NCI-H1092 (cell line): ENCODE results near the gene PDXK.
A peak's percentile ranks its signal among the peaks of the same experiment; 100 is the strongest.

Experiments used
- DNase-seq: peaks from one replicate; lab custom pipeline; 2025; lab: John Stamatoyannopoulos, UW

Gene PDXK

GRCh38 chr21:43764576-43765495 lies 45.9 kb downstream of the PDXK start:
- DNase-seq, result no peak

DNA sequence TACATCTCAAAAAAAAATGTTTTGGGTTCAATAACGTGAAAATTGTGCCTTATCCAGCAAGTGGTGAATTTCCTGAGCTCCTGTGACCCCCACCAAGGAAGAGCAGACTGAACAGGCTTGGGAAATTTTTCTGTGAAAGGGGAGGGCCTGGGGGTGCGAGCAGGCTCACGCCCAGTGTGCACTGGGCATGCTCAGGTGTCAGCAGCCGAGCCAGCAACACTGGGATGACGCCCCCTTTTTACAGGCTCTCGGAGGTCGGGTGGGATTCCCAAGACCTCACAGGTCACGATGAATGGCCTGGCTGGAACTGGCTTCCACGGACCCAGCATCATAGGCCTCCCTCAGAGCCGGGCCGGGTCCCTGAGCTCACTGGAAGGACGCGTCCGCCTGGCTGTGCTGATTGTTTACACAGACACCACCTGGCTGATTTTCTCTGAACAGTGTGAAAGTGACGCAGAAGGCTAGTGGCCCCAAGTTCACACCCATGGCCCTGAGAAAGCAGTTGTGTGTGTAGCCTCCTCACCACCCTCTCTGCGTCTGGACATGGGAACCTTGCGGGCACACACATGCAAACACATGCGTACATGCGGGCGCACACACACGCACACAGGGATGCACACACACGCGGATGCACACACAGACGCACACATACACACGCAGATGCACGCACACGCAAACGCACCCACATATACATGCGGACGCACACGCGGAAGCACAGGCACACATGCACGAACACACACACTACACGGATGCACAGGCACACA lies 48.0 kb downstream of the PDXK start:
- no peak for DNase-seq

DNA sequence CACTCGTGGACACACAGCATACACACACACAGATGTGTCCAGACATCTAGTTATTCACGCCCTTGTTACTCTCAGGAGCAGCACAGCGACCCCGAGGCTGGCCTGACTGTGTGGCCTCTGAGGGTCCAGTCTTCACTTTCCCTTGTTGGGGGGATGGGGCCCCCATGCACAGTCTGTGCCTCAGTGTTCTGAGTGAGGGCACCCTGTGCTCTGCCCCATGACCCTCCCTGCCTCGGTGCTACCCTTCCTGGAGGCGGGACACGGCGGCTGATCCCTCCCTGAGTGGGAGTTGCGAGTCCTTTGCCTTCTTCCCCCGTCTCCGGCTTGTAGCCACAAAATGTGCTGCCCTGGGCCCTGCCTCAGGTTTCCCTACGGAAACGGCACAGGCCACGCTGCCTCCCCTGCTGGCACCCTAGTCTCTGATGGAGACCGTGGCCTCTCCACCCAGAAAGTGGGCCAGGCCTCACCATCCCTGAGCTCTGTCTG lies 48.6 kb downstream of the PDXK start:
- DNase-seq, result no peak

- no peak for DNase-seq
Observed at GRCh38 chr21:43767984-43768867, 49.3 kb downstream of the PDXK start.

- no peak for DNase-seq
Observed at GRCh38 chr21:43768868-43769167, 49.9 kb downstream of the PDXK start.

GRCh38 chr21:43769325-43769958 lies 50.5 kb downstream of the PDXK start:
- DNase-seq, result no peak

DNA sequence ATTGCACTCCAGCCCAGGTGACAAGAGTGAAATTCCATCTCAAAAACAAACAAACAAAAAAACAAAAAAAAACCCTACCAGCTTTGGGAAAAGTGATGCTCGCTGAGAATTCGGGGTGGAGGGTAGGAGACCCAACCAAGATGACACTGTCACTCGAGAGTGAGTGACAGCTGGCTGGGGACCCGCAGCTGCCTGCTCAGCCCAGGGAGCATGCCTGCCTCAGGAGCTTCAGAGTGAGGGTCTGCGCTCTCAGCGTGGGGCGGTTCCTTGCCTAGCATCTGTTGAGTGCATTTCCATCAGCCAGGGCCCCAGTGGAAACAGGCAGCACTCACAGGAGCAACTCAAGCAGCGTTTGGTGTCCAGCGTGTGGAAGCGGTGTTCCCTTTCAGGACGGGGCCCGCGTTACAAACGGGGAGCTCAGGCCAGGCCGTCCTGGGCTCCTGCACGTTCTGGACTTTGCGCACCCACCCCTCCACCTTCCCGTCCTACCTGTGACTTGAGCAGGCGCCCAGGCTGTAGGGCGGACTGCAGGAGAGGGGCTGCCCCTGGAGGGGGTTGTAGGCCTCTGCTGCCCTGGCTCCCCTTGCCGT lies 51.2 kb downstream of the PDXK start:
- DNase-seq, result no peak

GRCh38 chr21:43771199-43771675 lies 52.3 kb downstream of the PDXK start:
- no peak for DNase-seq

- no peak for DNase-seq
Observed at GRCh38 chr21:43771698-43772424, 52.9 kb downstream of the PDXK start.

DNA sequence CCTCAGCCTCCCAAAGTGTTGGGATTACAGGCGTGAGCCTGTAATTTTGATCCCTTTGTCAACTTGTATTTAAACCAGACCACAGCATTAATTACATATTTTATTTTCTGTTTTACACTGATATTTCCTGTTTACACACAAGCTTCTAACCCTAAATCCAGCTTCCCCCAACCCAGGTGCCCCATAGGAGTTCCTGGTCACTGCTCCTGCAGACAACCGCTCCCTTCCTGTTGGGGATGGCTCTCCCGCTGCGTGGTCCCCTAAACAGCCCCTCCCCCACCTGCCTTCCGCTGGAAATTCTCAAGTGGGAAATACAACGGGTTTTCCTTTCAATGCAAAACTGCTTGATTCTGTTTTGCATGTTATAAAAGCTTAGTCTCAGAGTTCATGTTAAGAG lies 53.5 kb downstream of the PDXK start:
- DNase-seq, result no peak

DNA sequence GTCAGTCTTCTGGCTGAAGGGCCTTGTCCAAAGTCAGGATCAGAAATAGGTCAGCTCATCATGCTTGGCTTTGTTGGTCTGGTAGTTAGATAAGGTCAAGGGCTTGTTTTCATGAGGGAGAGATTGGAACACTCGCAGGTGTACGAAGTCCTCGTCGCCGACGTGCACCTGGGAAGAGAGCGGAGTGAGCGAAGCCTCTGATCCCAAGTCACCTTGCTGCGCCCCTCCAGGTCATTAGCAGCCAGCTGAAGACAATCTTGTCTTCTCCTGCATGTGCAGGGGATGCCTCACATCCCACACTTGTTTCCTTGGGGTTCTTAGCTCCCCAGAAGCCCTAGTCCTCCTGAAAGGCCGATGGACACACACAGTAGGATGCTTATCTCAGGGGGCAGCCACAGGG lies 55.2 kb downstream of the PDXK start:
- DNase-seq, result no peak

GRCh38 chr21:43775190-43775589 lies 56.3 kb downstream of the PDXK start:
- no peak for DNase-seq

- peak; percentile 64 for DNase-seq
Observed at GRCh38 chr21:43775795-43776430, 57.0 kb downstream of the PDXK start, which contains the start of gene CSTB. Gene CSTB, minus strand, starts transcription at chr21:43776308. Its CDS starts 39 bp downstream, at chr21:43776269.

DNA sequence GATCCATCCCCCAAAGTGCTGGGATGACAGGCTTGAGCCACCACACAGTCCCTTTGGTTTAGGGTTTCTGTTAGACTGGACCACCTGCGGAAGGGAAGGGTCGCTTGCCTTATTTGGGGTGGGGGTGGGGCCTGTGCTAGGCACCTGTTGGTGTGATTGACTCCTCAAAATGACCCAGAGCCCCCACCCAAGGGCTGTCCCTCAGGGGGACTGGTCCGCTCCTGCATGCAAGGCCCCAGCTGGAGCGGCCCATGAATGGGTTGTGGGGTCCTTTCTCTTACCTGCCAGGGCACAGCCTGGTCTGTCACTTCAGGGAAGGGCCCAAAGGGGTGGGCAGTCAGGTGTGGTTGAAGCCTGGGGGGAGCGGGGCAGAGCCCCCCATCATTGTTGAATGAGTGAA lies 59.0 kb downstream of the PDXK start:
- DNase-seq, result no peak

GRCh38 chr21:43778469-43779335 lies 59.8 kb downstream of the PDXK start:
- DNase-seq, result no peak

DNA sequence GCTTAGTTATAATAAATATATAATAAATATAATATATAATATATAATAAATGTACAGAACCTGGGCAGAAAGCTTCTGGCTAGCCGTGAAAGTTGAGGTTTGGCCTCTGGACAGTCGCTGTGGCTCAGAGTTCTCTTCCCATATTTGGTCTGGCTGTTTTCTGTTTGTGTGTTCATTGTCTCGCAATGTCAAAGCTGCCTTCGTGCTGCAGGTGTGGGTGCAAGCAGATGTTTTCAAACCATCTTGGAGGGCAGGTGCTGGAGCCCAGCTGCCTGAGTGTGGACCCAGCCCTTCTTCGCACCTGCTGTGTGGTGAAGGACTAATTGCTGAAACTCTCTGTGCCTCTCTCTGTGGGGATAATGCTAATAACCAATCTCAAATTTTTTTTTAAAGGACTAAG lies 60.7 kb downstream of the PDXK start:
- no peak for DNase-seq

DNA sequence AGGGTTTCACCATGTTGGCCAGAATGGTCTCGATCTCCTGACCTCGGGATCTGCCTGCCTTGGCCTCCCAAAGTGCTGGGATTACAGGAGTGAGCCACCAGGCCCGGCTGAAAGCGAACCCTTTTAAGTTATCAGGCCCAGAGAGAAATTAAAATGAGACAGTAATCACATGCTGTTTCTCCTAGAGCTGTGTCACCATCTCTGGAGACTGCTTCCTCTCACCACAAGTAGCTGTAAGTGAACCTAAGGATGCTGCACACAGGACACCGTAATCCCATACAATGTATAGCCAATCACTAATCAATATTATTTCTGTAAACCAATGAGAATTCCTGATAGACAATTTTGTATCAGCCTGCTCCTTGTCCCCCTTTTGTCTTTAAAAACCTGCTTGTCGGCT lies 62.9 kb downstream of the PDXK start:
- DNase-seq, result no peak

DNA sequence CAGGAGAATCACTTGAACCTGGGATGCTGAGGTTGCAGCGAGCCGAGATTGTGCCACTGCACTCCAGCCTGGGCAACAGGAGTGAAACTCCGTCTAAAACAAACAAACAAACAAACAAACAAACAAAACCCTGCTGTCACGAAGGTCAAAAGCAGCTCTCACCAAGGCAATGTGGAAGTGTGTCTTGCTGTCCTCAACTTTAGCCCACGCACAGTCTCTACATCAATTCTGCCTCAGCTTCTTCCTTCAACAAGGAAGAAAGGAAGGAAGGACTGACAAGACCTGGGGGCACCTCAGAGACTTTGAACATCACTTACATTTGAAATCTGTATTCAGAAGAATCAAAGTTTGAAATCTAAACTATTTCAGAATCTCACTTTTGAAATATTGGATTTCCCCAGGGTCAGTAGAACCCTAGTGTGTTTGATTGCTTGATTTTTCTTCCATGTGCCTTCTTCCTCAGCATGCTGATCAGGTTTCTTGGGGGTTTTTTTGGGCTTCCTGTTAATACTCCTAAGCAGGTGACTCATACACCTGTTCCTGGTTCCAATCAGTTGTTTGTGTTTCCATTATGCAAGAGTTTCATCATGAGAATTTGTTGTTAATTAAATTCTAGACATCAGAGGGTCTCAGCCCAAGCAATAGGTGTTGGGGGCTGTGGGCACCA lies 63.6 kb downstream of the PDXK start:
- no peak for DNase-seq
